HG02870 (cell line): ENCODE measurements around the gene SHMT2.

Experiments
- ATAC-seq: cut with Tn5 transposase; IDR thresholded peaks from one replicate; pipeline ENCODE4 v1.9.1; 2021; ENCODE audit warnings: mild to moderate bottlenecking, moderate library complexity; ENCODE audit not compliant: unreplicated experiment

The SHMT2 gene

DNA sequence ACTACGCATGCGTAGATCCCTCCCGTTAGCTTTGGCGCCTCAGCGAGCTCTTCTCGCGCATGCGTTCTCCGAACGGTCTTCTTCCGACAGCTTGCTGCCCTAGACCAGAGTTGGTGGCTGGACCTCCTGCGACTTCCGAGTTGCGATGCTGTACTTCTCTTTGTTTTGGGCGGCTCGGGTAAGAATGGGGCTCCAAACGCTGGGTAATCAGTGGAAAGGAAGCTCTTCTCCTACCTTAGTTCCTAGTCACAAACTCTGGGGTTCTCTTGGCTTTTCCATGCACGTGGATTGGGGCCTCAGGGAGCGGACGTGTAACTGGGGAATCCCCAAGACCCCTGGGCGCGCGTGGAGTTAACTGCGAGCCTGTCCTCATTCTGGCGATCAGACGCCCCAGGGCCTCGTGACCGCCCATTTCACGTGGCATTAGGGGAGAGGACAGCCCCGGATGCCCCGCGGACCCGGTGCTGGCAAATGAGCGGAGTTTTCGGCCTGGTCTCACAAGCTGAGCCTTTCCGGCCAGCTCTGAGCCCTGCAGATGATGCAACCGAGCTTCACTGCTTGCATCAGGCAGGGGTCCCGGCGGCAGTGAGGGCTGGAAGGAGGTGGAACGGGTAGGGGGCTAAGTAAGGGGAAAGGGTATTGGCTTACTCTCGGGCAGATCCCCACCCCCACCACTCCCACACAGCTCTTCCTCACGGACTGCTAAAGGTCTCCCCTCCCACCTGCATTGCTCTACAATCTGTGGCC lies at the start of gene SHMT2:
TSS of gene SHMT2 (plus strand) at position 78 of the 747 bp plus-strand sequence. CDS start at position 146, 68 bp downstream.
- ATAC-seq, result peak; percentile 56

DNA sequence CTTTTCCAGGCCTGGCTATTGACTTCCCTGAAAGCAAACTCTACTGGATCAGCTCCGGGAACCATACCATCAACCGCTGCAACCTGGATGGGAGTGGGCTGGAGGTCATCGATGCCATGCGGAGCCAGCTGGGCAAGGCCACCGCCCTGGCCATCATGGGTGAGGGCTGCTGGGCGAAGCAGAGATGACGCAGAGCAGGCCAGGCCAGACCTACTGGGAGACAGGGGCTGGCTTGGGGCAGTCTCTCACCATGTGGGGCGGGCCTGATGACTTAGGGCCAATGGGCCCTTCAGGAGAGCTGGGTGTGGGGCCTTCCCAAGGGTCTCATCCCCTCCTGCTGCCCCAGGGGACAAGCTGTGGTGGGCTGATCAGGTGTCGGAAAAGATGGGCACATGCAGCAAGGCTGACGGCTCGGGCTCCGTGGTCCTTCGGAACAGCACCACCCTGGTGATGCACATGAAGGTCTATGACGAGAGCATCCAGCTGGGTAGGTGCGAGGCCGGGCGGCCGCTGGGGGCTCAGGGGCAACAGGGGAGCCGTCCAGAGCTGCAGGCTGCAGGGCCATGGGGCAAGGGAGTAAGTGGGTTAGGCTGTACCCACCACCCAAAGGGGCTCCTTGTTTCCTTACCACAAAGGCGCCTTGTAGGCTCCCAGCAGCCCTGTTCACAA lies 49.1 kb upstream of the SHMT2 start:
- no peak for ATAC-seq

- ATAC-seq, result no peak
These were observed 48.4 kb upstream of the SHMT2 start for GRCh38 chr12:57181072-57181471.

DNA sequence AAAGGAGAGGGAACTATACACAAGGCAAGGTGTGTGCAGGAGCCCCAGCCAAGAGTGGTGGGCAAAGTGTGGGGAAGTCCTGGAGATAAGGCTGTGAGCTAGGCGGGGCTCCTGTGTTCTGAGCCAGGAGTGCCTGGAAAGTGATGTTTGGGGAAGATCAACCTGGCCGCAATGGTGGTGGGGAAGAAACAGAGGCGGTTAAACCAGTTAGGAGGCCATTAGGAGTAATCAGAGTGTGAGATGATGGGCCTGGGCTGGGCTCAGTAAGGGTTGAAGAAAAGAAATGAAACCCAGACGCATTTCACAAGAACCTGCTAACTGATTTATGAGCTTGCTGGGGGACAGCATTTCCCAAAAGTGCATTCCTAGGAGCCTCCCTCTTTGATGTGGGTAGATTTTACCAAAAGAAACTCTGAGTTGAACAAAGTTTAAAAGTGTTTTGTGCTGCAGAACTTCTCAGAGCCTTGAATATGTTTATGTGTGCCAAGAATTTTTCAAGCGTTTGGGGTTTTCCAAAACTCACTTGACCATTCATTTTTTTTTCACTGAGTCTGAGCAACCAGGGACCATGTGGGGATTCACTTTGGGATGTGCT lies 47.9 kb upstream of the SHMT2 start:
- no peak for ATAC-seq

GRCh38 chr12:57182918-57183575 lies 46.5 kb upstream of the SHMT2 start:
- peak; percentile 89 for ATAC-seq

DNA sequence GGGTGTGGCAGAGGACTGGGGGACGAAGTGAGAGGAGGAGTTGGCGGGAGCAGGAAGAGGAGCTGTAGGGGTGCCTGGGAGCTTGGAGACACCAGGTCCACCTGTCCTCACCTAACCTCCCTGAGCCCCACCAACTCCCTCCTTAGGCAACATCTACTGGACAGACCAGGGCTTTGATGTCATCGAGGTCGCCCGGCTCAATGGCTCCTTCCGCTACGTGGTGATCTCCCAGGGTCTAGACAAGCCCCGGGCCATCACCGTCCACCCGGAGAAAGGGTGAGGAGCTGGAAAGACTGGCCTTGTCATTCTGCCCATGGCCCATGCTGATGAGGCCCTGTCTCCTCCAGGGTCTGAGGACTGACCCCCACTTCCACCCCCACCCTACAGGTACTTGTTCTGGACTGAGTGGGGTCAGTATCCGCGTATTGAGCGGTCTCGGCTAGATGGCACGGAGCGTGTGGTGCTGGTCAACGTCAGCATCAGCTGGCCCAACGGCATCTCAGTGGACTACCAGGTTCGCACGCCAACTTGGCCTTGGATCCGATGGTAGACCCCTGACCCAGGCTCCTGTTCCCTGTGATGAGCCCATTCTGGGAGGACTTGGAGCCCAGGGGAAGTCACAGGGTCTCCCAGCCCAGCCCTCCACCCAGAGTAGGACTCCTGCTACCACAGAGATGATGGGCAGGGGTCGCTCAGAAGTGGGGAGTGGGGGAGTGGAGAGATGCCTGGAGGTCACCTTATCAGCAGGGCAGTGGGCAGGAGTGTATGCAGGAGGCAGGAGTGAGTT lies 45.4 kb upstream of the SHMT2 start:
- ATAC-seq, result no peak

GRCh38 chr12:57185403-57185802 lies 44.1 kb upstream of the SHMT2 start:
- ATAC-seq, result no peak

DNA sequence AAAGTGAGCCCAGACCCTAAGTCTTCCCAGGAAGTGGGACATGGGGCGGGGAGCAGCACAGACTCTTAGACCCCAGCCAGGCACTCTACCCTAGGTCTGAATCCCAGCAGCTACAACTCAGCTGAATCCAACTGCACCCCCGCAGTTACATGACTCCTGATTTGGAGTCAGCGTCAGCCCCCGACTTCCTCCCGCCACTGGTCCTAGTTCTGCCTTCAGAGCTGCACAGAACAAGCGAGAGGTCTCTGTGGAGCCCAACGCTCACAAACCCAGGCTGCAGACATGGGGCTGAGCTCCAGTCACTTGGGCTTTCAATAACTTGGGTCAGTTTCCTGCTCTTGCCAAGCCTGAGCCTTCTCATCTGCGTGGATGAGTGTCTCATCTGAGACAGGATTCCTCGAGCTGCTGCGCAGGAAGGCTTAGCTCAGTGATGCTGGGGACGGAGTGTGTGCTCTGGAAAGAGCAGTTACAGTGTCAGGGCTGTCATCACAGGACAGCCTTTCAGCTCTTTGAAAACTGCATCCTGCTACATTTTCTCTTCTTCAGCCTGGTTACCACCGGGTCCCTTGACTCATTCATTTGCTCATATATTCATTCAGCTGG lies 43.5 kb upstream of the SHMT2 start:
- ATAC-seq, result no peak

GRCh38 chr12:57187222-57188089 lies 42.1 kb upstream of the SHMT2 start:
- no peak for ATAC-seq

DNA sequence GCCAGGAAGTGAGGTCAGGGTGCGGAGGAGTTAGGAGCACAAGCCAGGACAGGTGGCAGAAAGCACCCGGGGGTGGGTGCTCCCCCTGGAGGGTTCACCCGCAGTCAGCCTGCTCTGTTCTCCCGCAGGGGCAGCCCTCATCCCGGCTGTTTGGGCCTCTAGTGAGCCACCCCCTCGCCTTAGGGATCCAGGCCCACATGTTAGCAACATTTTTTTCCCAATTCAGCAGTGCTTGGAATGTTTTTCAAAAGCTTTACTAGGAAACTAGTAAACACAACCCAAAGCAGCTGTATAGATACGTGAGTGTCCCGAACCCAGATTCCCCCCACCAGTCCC lies 41.5 kb upstream of the SHMT2 start:
- ATAC-seq, result no peak

DNA sequence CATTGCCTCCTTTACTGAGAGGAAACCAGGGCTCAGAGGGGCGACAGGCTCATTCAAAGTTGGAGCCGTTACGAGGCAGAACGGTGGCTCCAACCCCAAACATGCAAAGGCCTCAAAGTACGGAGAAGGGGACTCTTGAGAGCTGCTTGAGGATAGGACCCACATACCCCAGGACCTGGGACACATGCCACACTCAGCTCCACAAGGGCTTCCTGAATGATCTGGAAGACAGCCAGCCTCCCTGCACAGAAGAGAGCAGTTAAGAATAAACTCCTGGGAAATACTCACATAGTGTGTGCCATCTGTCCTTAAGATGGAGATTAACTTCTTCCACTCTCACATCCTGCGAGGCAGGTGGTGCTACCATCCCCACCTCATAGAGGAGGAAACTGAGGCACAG lies 39.5 kb upstream of the SHMT2 start:
- ATAC-seq, result no peak

GRCh38 chr12:57190821-57191220 lies 38.7 kb upstream of the SHMT2 start:
- ATAC-seq, result no peak

DNA sequence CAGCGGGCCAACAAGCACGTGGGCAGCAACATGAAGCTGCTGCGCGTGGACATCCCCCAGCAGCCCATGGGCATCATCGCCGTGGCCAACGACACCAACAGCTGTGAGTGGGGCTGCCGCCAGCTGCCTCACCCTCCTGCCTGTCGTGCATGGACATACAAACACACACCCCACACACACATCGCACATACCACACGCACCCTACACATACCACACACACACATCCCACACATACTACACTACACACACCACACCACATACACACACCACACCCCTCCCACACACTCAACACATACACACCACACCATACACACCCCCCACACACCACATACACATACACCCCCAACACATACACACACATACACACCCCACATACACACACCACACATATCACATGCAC lies 38.1 kb upstream of the SHMT2 start:
- ATAC-seq, result no peak

DNA sequence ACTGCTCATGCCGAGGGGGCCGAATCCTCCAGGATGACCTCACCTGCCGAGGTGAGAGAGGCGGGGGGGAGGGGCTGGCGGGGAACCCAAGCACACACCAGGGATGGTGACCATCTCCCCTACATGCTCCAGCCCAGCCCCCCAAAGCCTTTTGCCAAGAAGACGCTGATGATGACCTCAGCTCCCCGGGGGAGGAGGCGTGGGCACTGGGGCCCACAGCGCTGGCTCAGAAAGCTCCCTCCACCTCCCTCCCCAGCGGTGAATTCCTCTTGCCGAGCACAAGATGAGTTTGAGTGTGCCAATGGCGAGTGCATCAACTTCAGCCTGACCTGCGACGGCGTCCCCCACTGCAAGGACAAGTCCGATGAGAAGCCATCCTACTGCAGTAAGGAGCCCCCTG lies 36.6 kb upstream of the SHMT2 start:
- no peak for ATAC-seq

DNA sequence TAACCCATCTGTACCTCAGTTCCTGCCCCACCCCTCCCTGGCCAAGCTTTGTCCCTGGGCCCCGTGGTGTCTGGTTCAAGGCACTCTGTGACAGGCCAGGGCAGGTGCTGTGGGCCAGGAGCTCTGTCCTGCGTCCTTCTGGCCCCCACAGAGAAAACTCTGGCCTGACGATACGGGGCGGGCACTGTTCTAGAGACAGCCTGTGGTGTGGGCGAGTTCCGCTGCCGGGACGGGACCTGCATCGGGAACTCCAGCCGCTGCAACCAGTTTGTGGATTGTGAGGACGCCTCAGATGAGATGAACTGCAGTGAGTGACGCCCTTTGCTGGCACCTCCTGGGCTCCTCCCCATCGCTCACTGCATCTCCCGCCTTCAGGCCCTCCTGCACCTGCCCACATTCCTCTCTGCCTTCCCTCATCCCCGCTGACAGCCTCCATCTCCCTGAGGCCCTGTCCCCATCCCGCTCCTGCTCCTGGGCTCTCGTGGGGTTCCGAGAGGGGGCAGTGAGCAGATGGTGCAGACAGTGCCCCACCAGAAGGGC lies 35.7 kb upstream of the SHMT2 start:
- no peak for ATAC-seq

DNA sequence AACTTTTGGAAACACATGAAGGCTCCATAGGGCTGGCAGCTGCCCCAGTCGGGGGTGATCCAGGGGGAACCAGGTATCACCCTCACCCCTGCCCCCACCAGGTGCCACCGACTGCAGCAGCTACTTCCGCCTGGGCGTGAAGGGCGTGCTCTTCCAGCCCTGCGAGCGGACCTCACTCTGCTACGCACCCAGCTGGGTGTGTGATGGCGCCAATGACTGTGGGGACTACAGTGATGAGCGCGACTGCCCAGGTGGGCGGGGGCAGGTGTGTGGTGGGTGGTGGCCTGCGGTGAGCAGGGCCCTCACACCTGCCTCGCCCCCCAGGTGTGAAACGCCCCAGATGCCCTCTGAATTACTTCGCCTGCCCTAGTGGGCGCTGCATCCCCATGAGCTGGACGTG lies 35.3 kb upstream of the SHMT2 start:
- ATAC-seq, result no peak

DNA sequence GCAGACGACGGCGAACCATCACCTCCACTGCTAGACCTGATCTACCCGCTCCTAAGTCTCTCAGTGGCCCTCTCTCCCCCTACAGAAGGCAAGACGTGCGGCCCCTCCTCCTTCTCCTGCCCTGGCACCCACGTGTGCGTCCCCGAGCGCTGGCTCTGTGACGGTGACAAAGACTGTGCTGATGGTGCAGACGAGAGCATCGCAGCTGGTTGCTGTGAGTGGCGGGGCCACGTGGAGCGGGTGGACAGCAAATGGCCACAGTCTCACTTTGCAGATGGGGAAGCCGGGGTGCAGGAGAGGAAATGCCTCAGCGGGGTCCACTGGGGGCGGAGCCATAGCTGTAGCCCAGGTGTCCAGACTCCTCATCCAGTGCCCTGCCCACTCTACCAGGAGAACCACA lies 34.3 kb upstream of the SHMT2 start:
- ATAC-seq, result no peak

- ATAC-seq, result no peak
These were observed 33.7 kb upstream of the SHMT2 start for GRCh38 chr12:57195611-57196371.

GRCh38 chr12:57196439-57196838 lies 33.1 kb upstream of the SHMT2 start:
- no peak for ATAC-seq
